SK-N-MC (cell line): ENCODE data around the gene NEAT1.

ENCODE experiments used
- EZH2 ChIP-seq: fragments of 200-600 bp; sonication (generic); IDR thresholded peaks from one replicate; pipeline ENCODE4 v1.6.1; 2017; ENCODE audit warnings: antibody characterized with exemption
- POLR2AphosphoS5 ChIP-seq: IDR thresholded peaks from 2 replicates; pipeline ENCODE4 v1.6.1; 2012; ENCODE audit warnings: mild to moderate bottlenecking, low read depth, low read length, borderline replicate concordance

- TF ChIP-seq POLR2AphosphoS5, result no peak
- TF ChIP-seq EZH2, result no peak
Measured at GRCh38 chr11:65454311-65454695, 31.7 kb downstream of the NEAT1 start.
